ENCODE measurements around the gene LAG3.

LAG3 gene

DNA sequence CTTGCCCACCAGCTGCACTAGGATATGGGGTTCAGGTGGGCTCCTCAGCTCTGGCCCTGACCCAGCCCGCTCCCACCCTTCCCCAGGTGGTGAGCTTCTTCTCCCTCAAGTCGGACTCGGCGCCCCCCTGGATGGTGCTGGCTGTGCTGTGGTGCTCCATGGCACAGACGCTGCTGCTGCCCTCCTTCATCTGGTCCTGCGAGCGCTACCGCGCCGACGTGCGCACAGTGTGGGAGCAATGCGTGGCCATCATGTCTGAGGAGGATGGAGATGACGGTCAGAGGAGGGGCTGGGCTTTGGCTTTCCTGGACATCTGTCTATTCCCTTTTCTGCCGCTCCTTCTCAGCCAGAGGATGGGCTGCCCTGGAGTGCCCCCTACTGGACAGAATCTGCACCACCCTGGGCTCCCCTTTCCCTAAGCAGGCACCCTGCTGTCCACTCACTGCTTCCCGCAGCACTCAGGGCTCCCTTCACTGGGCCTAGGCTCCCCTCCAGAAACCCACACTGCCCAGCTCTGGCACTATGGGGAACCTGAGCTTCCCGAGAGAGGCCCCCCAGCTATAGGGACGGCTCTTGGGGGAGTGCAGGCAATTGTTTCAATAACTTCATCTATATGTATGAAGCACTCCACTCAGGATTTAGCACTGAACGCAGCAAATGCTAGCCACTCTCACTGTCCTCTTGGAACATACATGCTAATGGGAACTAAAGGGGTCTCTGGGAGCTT is 53.2 kb downstream of the LAG3 start:
- Histone ChIP-seq H3K23ac (ENCODE audit: low read length in 2 of 2) (no peak overlapping the region), H2BK5ac (ENCODE audit: low read depth, low read length, poor library complexity, severe bottlenecking) (no peak overlapping the region), H2BK12ac (ENCODE audit: low read length in 2 of 2) (peak overlapping the region in 1 of 2 experiments; percentile 4), H3K27me3 (ENCODE audit: control insufficient read depth in 1 of 2, insufficient read depth in 1 of 2, low read length in 2 of 2) (peaks cover 17 to 26% of the 10 kb centered on the region in 2 experiments), H2BK120ac (ENCODE audit: low read depth, low read length) (no peak overlapping the region), H3K36me3 (ENCODE audit: control insufficient read depth in 1 of 2, insufficient read depth in 2 of 2, low read depth in 1 of 2, low read length in 2 of 2) (peaks cover 1 to 14% of the 10 kb centered on the region in 2 experiments), H4K8ac (ENCODE audit: low read length) (peak overlapping the region; percentile 4), H3K79me1 (replicated peaks; ENCODE audit: low read length, poor library complexity, severe bottlenecking) (peaks cover 23% of the 10 kb centered on the region), H3K4me2 (ENCODE audit: low read length, poor library complexity, severe bottlenecking) (peak overlapping the region; percentile 4), H2AK5ac (ENCODE audit: low read length, severe bottlenecking) (no peak overlapping the region), H3K14ac (ENCODE audit: low read length in 2 of 2) (no peak overlapping the region), H2BK15ac (ENCODE audit: low read depth, poor library complexity, severe bottlenecking) (no peak overlapping the region), H3K9ac (ENCODE audit: low read length) (peak overlapping the region; percentile 59), H3K18ac (ENCODE audit: low read depth in 1 of 2, low read length in 2 of 2) (peak overlapping the region; percentile 1 to 35), H3K4me3 (ENCODE audit: insufficient read depth in 1 of 2, low read depth in 1 of 2, low read length in 2 of 2) (peak overlapping the region in 1 of 2 experiments; percentile 72), H4K91ac (ENCODE audit: low read length) (peak overlapping the region; percentile 0), H3K9me3 (ENCODE audit: control insufficient read depth, low read length) (no peaks in the 10 kb centered on the region), H3K4me1 (ENCODE audit: control insufficient read depth, insufficient read depth, low read depth, low read length) (peaks cover 52% of the 10 kb centered on the region), H2AFZ (ENCODE audit: low read depth, low read length) (no peak overlapping the region), H3K27ac (ENCODE audit: low read length, poor library complexity, severe bottlenecking) (no peak overlapping the region), H3K4ac (ENCODE audit: low read depth in 1 of 2, low read length in 2 of 2) (no peak overlapping the region)
- DNase-seq: peak; percentile 89
- 7% methylated on average over 19 of the region's 19 CpGs for WGBS

DNA sequence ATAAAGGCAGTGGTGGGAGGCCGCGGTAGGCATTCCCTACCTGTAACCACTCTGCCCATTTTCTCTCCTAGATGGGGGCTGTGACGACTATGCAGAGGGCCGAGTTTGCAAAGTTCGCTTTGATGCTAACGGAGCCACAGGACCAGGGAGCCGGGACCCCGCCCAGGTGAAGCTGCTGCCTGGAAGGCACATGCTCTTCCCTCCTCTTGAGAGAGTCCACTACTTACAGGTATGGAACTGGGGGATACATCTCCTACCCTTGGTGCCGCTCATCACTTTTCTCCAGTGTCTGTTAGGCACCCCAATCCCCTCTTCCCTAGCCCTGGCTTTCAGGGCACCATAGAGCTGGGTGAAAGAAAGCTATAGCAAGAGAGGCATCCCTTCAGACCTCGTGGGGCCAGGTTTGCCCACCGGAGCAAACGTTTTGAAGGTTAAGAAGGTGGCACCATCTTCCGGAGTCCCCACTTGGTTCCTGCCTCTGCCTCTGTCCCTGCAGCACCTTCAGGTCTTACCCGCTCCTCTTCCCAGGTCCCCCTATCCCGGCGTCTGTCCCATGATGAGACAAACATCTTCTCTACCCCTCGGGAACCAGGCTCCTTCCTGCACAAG is 53.9 kb downstream of the LAG3 start:
- Histone ChIP-seq H3K18ac (ENCODE audit: low read depth in 1 of 2, low read length in 2 of 2) (no peak overlapping the region), H3K36me3 (ENCODE audit: control insufficient read depth in 1 of 2, insufficient read depth in 2 of 2, low read depth in 1 of 2, low read length in 2 of 2) (peaks cover 8 to 21% of the 10 kb centered on the region in 2 experiments), H3K79me1 (replicated peaks; ENCODE audit: low read length, poor library complexity, severe bottlenecking) (peaks cover 28% of the 10 kb centered on the region), H2BK15ac (ENCODE audit: low read depth, poor library complexity, severe bottlenecking) (peak overlapping the region; percentile 89), H2BK5ac (ENCODE audit: low read depth, low read length, poor library complexity, severe bottlenecking) (no peak overlapping the region), H2AK5ac (ENCODE audit: low read length, severe bottlenecking) (peak overlapping the region; percentile 34), H2BK12ac (ENCODE audit: low read length in 2 of 2) (peak overlapping the region in 1 of 2 experiments; percentile 82), H2AFZ (ENCODE audit: low read depth, low read length) (no peak overlapping the region), H3K23ac (ENCODE audit: low read length in 2 of 2) (no peak overlapping the region), H4K8ac (ENCODE audit: low read length) (peak overlapping the region; percentile 56), H3K4me1 (ENCODE audit: control insufficient read depth, insufficient read depth, low read depth, low read length) (peaks cover 47% of the 10 kb centered on the region), H4K91ac (ENCODE audit: low read length) (peak overlapping the region; percentile 40), H3K14ac (ENCODE audit: low read length in 2 of 2) (no peak overlapping the region), H3K27me3 (ENCODE audit: control insufficient read depth in 1 of 2, insufficient read depth in 1 of 2, low read length in 2 of 2) (peaks cover 17 to 19% of the 10 kb centered on the region in 2 experiments), H3K4me3 (ENCODE audit: insufficient read depth in 1 of 2, low read depth in 1 of 2, low read length in 2 of 2) (no peak overlapping the region), H3K9ac (ENCODE audit: low read length) (peak overlapping the region; percentile 69), H3K27ac (ENCODE audit: low read length, poor library complexity, severe bottlenecking) (no peak overlapping the region), H2BK120ac (ENCODE audit: low read depth, low read length) (no peak overlapping the region), H3K4ac (ENCODE audit: low read depth in 1 of 2, low read length in 2 of 2) (no peak overlapping the region), H3K4me2 (ENCODE audit: low read length, poor library complexity, severe bottlenecking) (no peak overlapping the region), H3K9me3 (ENCODE audit: control insufficient read depth, low read length) (no peaks in the 10 kb centered on the region)
- no peak for DNase-seq
- WGBS: 72% methylated on average over 17 of the region's 17 CpGs

GRCh38 chr12:6826734-6827436 is 54.6 kb downstream of the LAG3 start:
- no peak for DNase-seq
- H2BK15ac ChIP-seq (ENCODE audit: low read depth, poor library complexity, severe bottlenecking): peak overlapping the region; percentile 89

More at GRCh38 chr12:6826734-6827436, 54.6 kb downstream of the LAG3 start:
- Histone ChIP-seq H4K91ac (ENCODE audit: low read length) (peak overlapping the region; percentile 87), H2BK12ac (ENCODE audit: low read length in 2 of 2) (peak overlapping the region; percentile 20 to 82), H3K4me3 (ENCODE audit: insufficient read depth in 1 of 2, low read depth in 1 of 2, low read length in 2 of 2) (no peak overlapping the region), H3K4me1 (ENCODE audit: control insufficient read depth, insufficient read depth, low read depth, low read length) (peaks cover 44% of the 10 kb centered on the region), H4K8ac (ENCODE audit: low read length) (peak overlapping the region; percentile 46), H2BK120ac (ENCODE audit: low read depth, low read length) (peak overlapping the region; percentile 58), H3K27me3 (ENCODE audit: control insufficient read depth in 1 of 2, insufficient read depth in 1 of 2, low read length in 2 of 2) (peaks cover 16 to 18% of the 10 kb centered on the region in 2 experiments), H3K9ac (ENCODE audit: low read length) (peak overlapping the region; percentile 69), H2BK5ac (ENCODE audit: low read depth, low read length, poor library complexity, severe bottlenecking) (no peak overlapping the region), H2AFZ (ENCODE audit: low read depth, low read length) (no peak overlapping the region), H3K79me1 (replicated peaks; ENCODE audit: low read length, poor library complexity, severe bottlenecking) (peaks cover 34% of the 10 kb centered on the region), H3K4ac (ENCODE audit: low read depth in 1 of 2, low read length in 2 of 2) (peak overlapping the region; percentile 69 to 84), H2AK5ac (ENCODE audit: low read length, severe bottlenecking) (peak overlapping the region; percentile 8), H3K18ac (ENCODE audit: low read depth in 1 of 2, low read length in 2 of 2) (peak overlapping the region; percentile 74 to 84), H3K4me2 (ENCODE audit: low read length, poor library complexity, severe bottlenecking) (no peak overlapping the region), H3K27ac (ENCODE audit: low read length, poor library complexity, severe bottlenecking) (no peak overlapping the region), H3K36me3 (ENCODE audit: control insufficient read depth in 1 of 2, insufficient read depth in 2 of 2, low read depth in 1 of 2, low read length in 2 of 2) (peaks cover 15 to 28% of the 10 kb centered on the region in 2 experiments), H3K14ac (ENCODE audit: low read length in 2 of 2) (peak overlapping the region in 1 of 2 experiments; percentile 19), H3K23ac (ENCODE audit: low read length in 2 of 2) (no peak overlapping the region), H3K9me3 (ENCODE audit: control insufficient read depth, low read length) (no peaks in the 10 kb centered on the region)
- 78% methylated on average over 18 of the region's 22 CpGs for WGBS
